CD4-positive, alpha-beta T cell treated with Interleukin-6 for 4 hours (primary cell): Measurements from ENCODE around the gene CNOT3.

Source experiments
- DNase-seq: peaks from one replicate; pipeline ENCODE4 v3.0.0-alpha.2; 2020; ENCODE audit warnings: mixed read lengths

Gene CNOT3

DNA sequence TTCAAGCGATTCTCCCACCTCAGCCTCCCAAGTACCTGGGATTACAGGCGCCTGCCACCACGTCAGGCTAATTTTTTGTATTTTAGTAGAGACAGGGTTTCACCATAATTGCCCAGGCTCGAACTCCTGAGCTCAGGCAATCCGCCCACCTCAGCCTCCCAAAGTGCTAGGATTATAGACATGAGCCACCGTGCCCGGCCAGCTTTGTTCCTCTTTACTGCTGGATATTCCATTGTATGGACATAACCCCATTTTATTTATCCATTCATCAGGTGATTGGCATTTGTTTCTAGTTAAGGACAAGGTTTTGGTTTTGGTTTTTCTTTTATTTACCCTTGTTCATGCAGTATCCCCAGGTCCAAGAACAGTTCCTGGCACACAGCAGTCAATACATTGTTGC lies 59.0 kb downstream of the CNOT3 start:
- no peak for DNase-seq

DNA sequence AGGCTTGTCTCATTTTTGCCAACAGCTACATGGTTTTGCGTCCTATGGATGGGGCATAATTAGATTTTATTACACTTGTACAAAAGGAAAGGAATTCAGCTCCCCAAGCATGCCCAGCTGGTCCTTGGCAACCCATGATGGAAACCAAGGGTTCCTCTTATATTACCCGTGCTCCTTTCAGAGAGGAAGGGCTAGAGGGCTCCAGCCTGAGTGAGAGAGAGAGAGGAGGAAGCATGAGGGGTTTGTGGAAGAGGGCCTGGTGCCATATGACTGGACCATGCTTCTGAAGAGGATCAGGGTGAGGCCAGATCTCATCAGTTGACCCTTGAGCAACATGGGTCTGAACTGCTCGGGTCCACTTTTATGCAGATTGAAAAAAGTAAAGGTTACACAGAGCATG lies 59.6 kb downstream of the CNOT3 start:
- DNase-seq: no peak

- DNase-seq: no peak
These were observed 61.8 kb downstream of the CNOT3 start for GRCh38 chr19:54199401-54199800.

DNA sequence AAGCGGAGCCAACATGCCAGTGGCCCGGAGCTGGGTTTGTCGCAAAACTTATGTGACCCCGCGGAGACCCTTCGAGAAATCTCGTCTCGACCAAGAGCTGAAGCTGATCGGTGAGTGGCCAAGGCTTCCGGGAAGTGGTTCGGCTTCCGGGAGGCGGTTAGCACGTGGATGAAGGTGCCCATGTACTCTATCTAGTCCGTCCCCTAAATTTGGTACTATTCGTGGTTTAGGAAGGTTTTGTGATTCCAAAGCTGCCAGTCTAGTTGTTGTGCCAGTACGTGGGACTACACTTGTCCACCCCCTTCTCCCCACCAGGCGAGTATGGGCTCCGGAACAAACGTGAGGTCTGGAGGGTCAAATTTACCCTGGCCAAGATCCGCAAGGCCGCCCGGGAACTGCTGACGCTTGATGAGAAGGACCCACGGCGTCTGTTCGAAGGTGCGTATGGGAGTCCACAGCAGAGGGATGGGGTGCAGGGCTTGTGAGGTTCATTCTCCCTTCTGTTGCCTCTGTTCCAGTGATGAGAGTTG lies 63.7 kb downstream of the CNOT3 start:
- DNase-seq: no peak

- no peak for DNase-seq
These were observed 64.4 kb downstream of the CNOT3 start for GRCh38 chr19:54201980-54202379.

GRCh38 chr19:54203151-54203611 lies 65.6 kb downstream of the CNOT3 start:
- DNase-seq: no peak

DNA sequence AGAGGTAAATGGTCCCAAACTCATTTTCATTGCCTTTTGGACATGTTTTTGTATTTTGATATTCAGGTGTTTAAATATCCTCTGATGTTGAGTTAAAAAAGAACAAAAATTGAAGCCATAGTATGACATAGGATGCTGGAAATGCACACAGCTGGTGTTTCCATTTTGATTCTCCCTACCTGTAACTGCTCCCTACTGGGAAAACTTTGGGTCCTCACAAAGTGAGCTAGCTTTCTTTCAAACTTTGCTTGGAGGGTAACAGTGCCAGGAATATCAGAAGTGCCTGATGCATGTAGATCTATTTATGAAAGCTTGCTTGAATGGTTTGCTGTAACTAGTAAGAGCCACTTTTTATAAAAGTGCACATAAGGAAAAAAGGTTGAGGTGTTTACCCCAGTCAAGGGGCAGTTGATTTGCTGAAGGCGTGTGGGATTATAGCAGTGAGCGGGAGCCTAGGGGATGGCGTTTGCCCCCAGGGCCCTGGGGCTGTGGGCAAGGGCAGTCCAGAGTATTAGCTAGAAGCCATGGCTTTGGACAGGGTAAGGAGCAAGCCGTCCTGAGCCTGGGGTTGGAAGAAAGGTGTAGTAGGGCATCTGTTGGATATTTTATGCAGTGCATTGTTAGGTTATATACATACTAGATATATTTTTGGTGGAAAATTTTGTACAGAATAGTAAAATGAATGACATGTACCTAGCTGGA lies 67.4 kb downstream of the CNOT3 start:
- DNase-seq: no peak
